Measurements from ENCODE around the gene SLC25A30. TPM values are rescaled to one million over a fixed set of nuclear protein-coding genes. Genes with fewer than 3 reads are reported as not detected.

Gene SLC25A30
- total RNA-seq, 1 experiment from 2014 or later = 6.3 TPM

DNA sequence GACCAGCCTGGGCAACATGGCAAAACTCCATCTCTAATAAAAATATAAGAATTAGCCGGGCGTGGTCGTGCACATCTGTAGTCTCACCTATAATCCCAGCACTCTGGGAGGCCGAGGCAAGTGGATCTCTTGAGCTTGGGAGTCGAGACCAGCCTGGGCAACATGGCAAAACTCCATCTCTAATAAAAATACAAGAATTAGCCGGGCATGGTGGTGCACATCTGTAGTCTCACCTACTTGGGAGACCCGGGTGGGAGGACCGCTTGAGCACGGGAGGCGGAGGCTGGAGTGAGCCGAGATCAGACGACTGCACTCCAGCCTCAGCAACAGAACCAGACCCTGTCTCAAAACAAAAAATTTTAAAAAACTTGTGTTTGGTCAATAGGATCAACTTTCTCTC lies 7.7 kb downstream of the SLC25A30 start:
- H3K27ac Mint-ChIP-seq = no peak overlapping the region
- Histone ChIP-seq H2AK5ac (ENCODE audit: insufficient read length, low read length) (no peak overlapping the region), H3K4me2 (ENCODE audit: insufficient read depth, insufficient read length, low read length) (no peak overlapping the region), H3K79me2 (ENCODE audit: insufficient read depth, low read length) (0 out of 2 replicates have a peak, but pooled peaks cover 1% of the 10 kb centered on the region), H3K56ac (ENCODE audit: insufficient read length, low read depth, low read length) (no peak overlapping the region), H2BK20ac (ENCODE audit: low read depth, low read length, poor library complexity, severe bottlenecking) (no peak overlapping the region), H2BK12ac (ENCODE audit: insufficient read length, low read depth, low read length) (no peak overlapping the region), H3K9ac (ENCODE audit: extremely low read depth, insufficient read length, low read length) (no peak overlapping the region), H3K9me3 (ENCODE audit: control insufficient read depth, low read depth, low read length) (no peaks in the 10 kb centered on the region), H3K23ac (ENCODE audit: insufficient read length, low read depth, low read length) (no peak overlapping the region), H2AFZ (ENCODE audit: low read length) (no peak overlapping the region), H3K4me1 (ENCODE audit: insufficient read depth, low read length) (no peaks in the 10 kb centered on the region), H4K8ac (replicated peaks; ENCODE audit: insufficient read length, low read depth, low read length) (no peak overlapping the region), H3K27ac (ENCODE audit: insufficient read length, low read depth, low read length) (no peak overlapping the region), H3T11ph (ENCODE audit: low read length) (no peak overlapping the region), H4K5ac (ENCODE audit: insufficient read length, low read depth, low read length) (no peak overlapping the region), H3K23me2 (ENCODE audit: insufficient read length, low read depth, low read length, poor library complexity, severe bottlenecking) (no peaks in the 10 kb centered on the region), H3K14ac (ENCODE audit: insufficient read depth, low read length) (no peak overlapping the region), H3K4ac (ENCODE audit: low read depth, low read length) (no peak overlapping the region), H2BK120ac (ENCODE audit: low read depth, low read length, poor library complexity, severe bottlenecking) (no peak overlapping the region), H3K18ac (ENCODE audit: insufficient read length, low read depth, low read length) (no peak overlapping the region), H4K20me1 (ENCODE audit: control insufficient read depth, insufficient read depth, insufficient read length) (no peaks in the 10 kb centered on the region), H3K27me3 (ENCODE audit: insufficient read depth, low read length) (no peaks in the 10 kb centered on the region), H2BK15ac (ENCODE audit: low read depth, low read length) (no peak overlapping the region), H4K91ac (ENCODE audit: insufficient read length, low read depth, low read length) (no peak overlapping the region), H3K79me1 (ENCODE audit: insufficient read depth, low read depth, low read length, poor library complexity, severe bottlenecking) (peaks cover 4% of the 10 kb centered on the region), H2BK5ac (ENCODE audit: insufficient read length, low read length) (no peak overlapping the region)
- H3K4me3 Mint-ChIP-seq = no peak overlapping the region
- no CpG with 5 or more reads among the region's 12 CpGs for WGBS (ENCODE audit: extremely low coverage, insufficient read length, low lambda C conversion rate)
- H3K4me1 Mint-ChIP-seq = peaks cover 2 to 6% of the 10 kb centered on the region in 2 experiments
- no peak for DNase-seq
- TF ChIP-seq, protein P1, sequence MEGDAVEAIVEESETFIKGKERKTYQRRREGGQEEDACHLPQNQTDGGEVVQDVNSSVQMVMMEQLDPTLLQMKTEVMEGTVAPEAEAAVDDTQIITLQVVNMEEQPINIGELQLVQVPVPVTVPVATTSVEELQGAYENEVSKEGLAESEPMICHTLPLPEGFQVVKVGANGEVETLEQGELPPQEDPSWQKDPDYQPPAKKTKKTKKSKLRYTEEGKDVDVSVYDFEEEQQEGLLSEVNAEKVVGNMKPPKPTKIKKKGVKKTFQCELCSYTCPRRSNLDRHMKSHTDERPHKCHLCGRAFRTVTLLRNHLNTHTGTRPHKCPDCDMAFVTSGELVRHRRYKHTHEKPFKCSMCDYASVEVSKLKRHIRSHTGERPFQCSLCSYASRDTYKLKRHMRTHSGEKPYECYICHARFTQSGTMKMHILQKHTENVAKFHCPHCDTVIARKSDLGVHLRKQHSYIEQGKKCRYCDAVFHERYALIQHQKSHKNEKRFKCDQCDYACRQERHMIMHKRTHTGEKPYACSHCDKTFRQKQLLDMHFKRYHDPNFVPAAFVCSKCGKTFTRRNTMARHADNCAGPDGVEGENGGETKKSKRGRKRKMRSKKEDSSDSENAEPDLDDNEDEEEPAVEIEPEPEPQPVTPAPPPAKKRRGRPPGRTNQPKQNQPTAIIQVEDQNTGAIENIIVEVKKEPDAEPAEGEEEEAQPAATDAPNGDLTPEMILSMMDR (conservative IDR thresholded peaks at IDR 0.05) = no peak
- no peaks in the 10 kb centered on the region for H3K27me3 Mint-ChIP-seq (ENCODE audit: low read depth)
- H3K9me3 Mint-ChIP-seq = no peaks in the 10 kb centered on the region
- peaks cover 8 to 27% (median 12%) of the 10 kb centered on the region in 3 experiments; a peak in 6 of 7 replicates for H3K36me3 Mint-ChIP-seq (ENCODE audit: insufficient read depth in 1 of 3, low read depth in 3 of 3)
